ENCODE data around the gene SIGLEC8.
"Not testable (repeated sequence)": the region's sequence is repeated elsewhere in the genome, so short reads cannot be mapped to it uniquely, and the experiment has no call there.

The SIGLEC8 gene

DNA sequence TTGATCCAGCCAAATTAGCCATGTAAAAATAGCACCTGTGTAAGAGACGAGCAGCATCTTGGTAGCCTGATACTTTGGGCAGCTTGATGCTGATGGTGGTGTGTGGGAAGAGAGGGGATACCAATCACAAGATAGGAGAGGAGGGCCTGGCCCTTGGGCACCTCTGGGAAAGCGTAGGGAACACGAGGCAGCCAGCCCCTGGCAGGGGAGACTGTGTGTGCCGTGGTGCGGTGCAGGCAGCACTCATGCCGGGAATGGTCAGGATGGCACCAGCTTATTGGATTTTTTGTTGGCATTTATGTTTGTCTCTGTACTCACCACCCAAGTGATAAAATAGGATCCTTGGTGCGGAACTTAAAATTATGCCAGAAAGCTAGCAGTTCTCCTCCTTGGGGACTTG lies 10.2 kb downstream of the SIGLEC8 start:
- DNase-seq (ENCODE audit: extremely low read depth in 1 of 2, low read depth in 1 of 2) = no peak

GRCh38 chr19:51447510-51447909 lies 10.7 kb downstream of the SIGLEC8 start:
- not testable (repeated sequence) for DNase-seq (ENCODE audit: extremely low read depth in 1 of 2, low read depth in 1 of 2)

GRCh38 chr19:51441410-51442390 lies 16.6 kb downstream of the SIGLEC8 start:
- DNase-seq (ENCODE audit: extremely low read depth in 1 of 2, low read depth in 1 of 2) = peak; percentile 81 to 94

DNA sequence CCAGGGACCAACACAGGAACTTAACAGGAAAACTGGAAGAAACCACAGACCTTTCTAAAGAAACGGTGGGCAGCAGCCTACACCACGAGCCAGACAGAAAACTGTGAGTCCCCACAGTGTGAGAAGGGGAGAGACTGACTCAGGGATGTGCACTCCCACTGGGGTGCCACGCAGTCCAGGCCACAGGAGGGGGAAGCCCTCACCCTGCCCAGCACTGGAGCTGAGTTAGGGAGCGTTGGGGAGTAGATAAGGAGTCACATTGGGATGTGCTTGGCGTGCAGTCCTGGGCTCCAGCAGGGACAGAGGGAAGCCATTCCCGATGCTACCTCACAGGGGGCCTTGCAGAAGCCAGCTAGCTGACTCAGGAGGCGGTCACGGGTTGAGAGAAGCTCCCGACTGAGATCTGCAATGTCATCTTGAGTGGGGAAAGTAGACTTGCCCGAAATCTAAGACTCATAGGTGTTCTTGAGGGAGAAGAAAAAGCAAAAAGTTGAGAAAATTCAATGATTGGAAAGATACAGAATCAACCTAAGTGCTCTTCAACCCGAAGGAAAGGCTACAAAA lies 17.3 kb downstream of the SIGLEC8 start:
- peak; percentile 43 to 79 for DNase-seq (ENCODE audit: extremely low read depth in 1 of 2, low read depth in 1 of 2)

GRCh38 chr19:51440052-51440451 lies 18.2 kb downstream of the SIGLEC8 start:
- no peak for DNase-seq (ENCODE audit: extremely low read depth in 1 of 2, low read depth in 1 of 2)

- DNase-seq (ENCODE audit: extremely low read depth in 1 of 2, low read depth in 1 of 2) = no peak
Observed at GRCh38 chr19:51439021-51439465, 19.2 kb downstream of the SIGLEC8 start.

- DNase-seq (ENCODE audit: extremely low read depth in 1 of 2, low read depth in 1 of 2) = no peak
Observed at GRCh38 chr19:51434456-51434855, 23.8 kb downstream of the SIGLEC8 start.

- DNase-seq (ENCODE audit: extremely low read depth in 1 of 2, low read depth in 1 of 2) = no peak
Observed at GRCh38 chr19:51433043-51433442, 25.2 kb downstream of the SIGLEC8 start.

DNA sequence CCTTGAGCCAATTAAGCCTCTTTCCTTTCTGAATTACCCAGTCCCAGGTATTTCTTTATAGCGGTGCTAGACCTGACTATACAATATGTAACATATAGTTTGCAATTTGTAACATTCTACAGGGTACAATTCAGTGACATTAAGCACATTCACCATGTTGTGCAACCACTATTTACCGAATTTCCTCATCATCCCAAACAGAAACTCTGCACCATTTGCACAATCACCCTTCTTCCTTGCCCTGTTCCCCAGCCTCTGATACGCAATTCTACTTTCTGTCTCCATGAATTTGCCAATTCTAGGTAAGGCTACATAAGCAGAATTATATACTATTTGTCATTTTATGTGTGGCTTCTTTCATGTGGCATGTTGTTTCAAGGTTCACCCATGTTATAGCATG lies 27.1 kb downstream of the SIGLEC8 start:
- no peak for DNase-seq (ENCODE audit: extremely low read depth in 1 of 2, low read depth in 1 of 2)

- no peak for DNase-seq (ENCODE audit: extremely low read depth in 1 of 2, low read depth in 1 of 2)
Observed at GRCh38 chr19:51430221-51430620, 28.0 kb downstream of the SIGLEC8 start.

- no peak for DNase-seq (ENCODE audit: extremely low read depth in 1 of 2, low read depth in 1 of 2)
Observed at GRCh38 chr19:51427201-51427600, 31.1 kb downstream of the SIGLEC8 start.

DNA sequence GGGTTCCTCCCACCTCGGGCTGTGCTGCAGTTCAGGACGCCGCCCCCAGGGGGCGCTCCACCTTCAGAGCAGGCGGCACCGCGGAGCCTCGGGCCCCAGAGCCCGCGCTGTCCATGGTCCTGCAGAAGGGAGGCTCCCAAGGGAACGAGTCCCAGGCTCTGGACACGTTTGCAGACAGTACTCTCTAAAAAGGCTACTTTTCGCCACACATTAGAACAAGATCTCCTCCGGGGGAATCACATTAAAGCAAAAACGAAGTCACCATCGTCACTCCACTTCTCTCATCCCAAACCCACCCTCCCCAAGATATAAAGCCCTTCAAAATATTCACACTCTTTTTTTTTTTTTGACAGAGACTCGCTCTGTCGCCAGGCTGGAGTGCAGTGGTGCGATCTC lies 36.2 kb downstream of the SIGLEC8 start:
- peak; percentile 72 to 74 for DNase-seq (ENCODE audit: extremely low read depth in 1 of 2, low read depth in 1 of 2)

DNA sequence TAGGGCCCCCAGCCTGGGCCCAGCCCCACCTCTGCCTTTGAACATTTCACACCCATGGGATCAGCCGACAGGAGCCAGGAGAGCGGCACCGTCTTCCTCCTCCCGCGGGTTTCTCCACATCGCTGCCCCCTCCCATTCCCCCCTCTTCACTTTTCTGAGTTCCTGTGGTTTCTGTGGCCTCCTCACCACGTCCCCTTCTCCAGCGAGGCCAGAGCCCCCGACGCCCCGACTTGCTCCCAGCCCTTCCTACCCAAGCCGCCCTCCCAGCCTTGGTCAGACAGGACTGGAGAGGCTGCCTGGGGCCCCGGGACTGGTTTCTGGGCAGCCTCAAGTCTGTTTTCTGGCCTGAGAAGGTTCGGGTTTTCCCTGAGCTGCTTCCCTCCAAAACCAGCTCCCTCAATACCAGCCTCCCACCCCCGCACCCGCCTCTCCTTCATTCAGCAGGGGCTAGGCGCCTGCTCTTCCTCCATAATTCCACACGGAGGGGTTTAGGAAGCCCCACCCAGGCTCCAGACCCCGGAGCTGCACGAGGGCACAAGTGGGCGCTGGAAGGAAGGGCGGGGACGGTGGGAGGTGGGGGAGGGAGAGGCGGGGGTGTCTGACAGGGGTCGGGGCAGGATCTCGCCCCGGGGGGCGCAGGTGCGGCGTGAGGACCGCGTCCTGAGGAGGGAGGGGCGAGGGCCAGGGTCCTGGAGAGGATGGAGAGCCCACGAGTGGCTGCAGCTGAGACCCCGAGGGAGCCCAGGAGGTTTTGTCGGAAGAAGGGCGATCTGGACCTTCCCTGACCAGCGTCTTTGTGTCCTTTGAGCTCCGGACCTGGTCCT lies 36.8 kb downstream of the SIGLEC8 start:
- no peak for DNase-seq (ENCODE audit: extremely low read depth in 1 of 2, low read depth in 1 of 2)

- not testable (repeated sequence) for DNase-seq (ENCODE audit: extremely low read depth in 1 of 2, low read depth in 1 of 2)
Observed at GRCh38 chr19:51420511-51420910, 37.7 kb downstream of the SIGLEC8 start.

GRCh38 chr19:51418707-51419106 lies 39.5 kb downstream of the SIGLEC8 start:
- no peak for DNase-seq (ENCODE audit: extremely low read depth in 1 of 2, low read depth in 1 of 2)

DNA sequence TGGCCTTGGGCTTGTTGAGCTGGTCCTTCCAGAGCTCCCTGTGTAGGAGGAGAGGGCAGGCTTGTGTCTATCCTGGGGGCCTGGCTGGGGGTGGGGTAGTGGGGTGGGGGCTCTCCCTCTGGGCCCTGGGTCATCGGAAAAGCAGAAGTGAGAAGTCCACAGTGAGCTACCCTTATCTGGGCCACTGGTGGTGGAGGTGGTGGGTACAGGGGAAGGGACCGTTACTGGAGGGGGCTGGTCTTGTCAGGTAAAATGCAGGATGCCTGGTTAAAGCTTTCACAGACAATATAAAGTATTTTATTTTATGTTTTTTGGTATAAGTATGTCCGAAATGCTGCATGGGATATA lies 40.5 kb downstream of the SIGLEC8 start:
- DNase-seq (ENCODE audit: extremely low read depth in 1 of 2, low read depth in 1 of 2) = no peak

DNA sequence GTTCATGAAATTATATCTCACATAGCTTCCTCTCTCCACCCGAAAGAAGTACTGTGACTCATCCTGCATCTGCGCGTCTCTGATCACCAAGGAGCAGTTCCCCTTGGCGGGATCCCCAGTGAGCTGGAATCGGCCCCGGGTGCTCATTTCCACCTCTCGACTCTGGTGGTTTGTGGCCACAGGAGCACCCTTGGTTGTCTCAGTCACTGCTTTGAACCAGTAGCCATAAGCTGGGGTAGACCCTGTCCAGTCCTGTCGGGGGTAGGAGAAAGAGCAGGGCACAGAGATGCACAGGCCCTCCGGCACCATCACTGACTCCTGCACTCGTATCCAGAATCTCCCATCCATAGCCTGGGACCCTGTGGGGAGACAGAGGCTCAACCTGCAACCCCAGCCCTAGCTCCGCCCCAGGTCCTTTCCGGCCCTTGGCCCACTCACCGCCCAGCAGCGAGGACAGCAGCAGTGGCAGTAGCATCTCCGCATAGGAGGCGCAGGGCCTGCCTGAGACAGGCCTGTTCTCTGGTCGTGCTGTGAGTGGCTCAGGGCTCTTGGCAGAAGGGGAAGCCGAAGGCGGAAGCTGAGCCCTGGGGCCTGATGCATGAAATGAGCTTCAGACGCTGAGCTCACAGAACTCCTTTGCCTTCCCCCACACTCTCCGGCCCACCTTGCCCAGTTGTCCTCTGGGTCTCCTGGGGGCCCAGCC lies 41.0 kb downstream of the SIGLEC8 start, which contains the start of gene SIGLEC10:
Gene SIGLEC10, minus strand, starts transcription at position 536 of the 703 bp plus-strand sequence. Its CDS starts 61 bp downstream, at position 475.
- no peak for DNase-seq (ENCODE audit: extremely low read depth in 1 of 2, low read depth in 1 of 2)

- DNase-seq (ENCODE audit: extremely low read depth in 1 of 2, low read depth in 1 of 2) = not testable (repeated sequence)
Observed at GRCh38 chr19:51416422-51416821, 41.8 kb downstream of the SIGLEC8 start.

DNA sequence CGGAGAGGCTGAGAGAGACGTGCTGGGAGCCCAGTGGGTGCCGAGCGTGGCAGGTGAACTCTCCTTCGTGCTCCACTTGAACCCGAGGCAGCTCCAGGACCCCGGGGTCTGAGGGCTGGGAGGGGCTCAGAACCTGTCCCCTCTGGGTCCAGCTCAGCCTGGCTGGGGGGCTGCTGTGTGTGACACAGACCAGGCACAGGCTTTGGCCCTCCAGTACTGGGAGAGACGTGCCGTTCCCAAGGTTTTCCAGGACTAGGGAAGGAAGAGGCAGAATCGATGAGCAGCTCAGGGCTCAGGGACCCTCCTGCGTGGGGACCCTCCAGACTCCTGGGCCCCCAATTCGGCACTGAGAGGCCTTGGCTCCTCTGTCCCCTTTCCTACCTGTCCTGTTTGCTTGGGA lies 43.1 kb downstream of the SIGLEC8 start:
- DNase-seq (ENCODE audit: extremely low read depth in 1 of 2, low read depth in 1 of 2) = no peak

GRCh38 chr19:51410950-51411748 lies 47.1 kb downstream of the SIGLEC8 start:
- DNase-seq (ENCODE audit: extremely low read depth in 1 of 2, low read depth in 1 of 2) = no peak

Data from stimulated activated CD8-positive, alpha-beta memory T cell treated with anti-CD3 and anti-CD28 coated beads, Interleukin-7, amount 100 ng/mL, for 48 hours (primary cell).